Activated T-helper 9 cell treated with anti-CD3 and anti-CD28 coated beads, Interleukin-2, amount 50 U/mL, for 16 hours (primary cell): Measurements from ENCODE around the gene CCDC197.

Experiments used
- DNase-seq: peaks from one replicate; pipeline ENCODE4 v3.0.0-alpha.2; 2020; ENCODE audit warnings: low read depth

CCDC197 gene

GRCh38 chr14:94043111-94043755 lies 46.1 kb downstream of the CCDC197 start:
- no peak for DNase-seq

GRCh38 chr14:94043756-94044475 lies 46.8 kb downstream of the CCDC197 start:
- no peak for DNase-seq

- DNase-seq = no peak
These were observed 47.5 kb downstream of the CCDC197 start for GRCh38 chr14:94044476-94045091.

- DNase-seq = no peak
These were observed 48.0 kb downstream of the CCDC197 start for GRCh38 chr14:94045101-94045500.

- no peak for DNase-seq
These were observed 48.7 kb downstream of the CCDC197 start for GRCh38 chr14:94045563-94046345.

- no peak for DNase-seq
These were observed 49.7 kb downstream of the CCDC197 start for GRCh38 chr14:94046696-94047250.

GRCh38 chr14:94047581-94047980 lies 50.5 kb downstream of the CCDC197 start:
- no peak for DNase-seq

GRCh38 chr14:94048691-94049624 lies 51.9 kb downstream of the CCDC197 start:
- DNase-seq = no peak

GRCh38 chr14:94049625-94050023 lies 52.5 kb downstream of the CCDC197 start:
- no peak for DNase-seq

- no peak for DNase-seq
These were observed 53.3 kb downstream of the CCDC197 start for GRCh38 chr14:94050231-94050880.

- DNase-seq = no peak
These were observed 54.0 kb downstream of the CCDC197 start for GRCh38 chr14:94051115-94051514.

- no peak for DNase-seq
These were observed 54.7 kb downstream of the CCDC197 start for GRCh38 chr14:94051779-94052178.

GRCh38 chr14:94052199-94052598 lies 55.1 kb downstream of the CCDC197 start:
- DNase-seq = no peak

- no peak for DNase-seq
These were observed 55.6 kb downstream of the CCDC197 start for GRCh38 chr14:94052662-94053061.

GRCh38 chr14:94054401-94054800 lies 57.3 kb downstream of the CCDC197 start:
- no peak for DNase-seq

GRCh38 chr14:94054936-94055335 lies 57.8 kb downstream of the CCDC197 start:
- no peak for DNase-seq

GRCh38 chr14:94056579-94057308 lies 59.6 kb downstream of the CCDC197 start:
- DNase-seq = no peak

- no peak for DNase-seq
These were observed 61.1 kb downstream of the CCDC197 start for GRCh38 chr14:94058128-94058673.
